IMR-90 (cell line): ENCODE measurements around the gene DMXL2. TPM values are rescaled to one million over a fixed set of nuclear protein-coding genes. Genes with fewer than 3 reads are reported as not detected.
A peak's percentile ranks its signal among the peaks of the same experiment; 100 is the strongest.

Experiments used
- ATAC-seq: fragments of 200-7000 bp; cut with Tn5 transposase; 2 replicates; pipeline ENCODE4 v1.9.1; 2020; ENCODE audit warnings: low read depth, mild to moderate bottlenecking, moderate library complexity
- BruUV-seq: library from RNA; stranded (reverse); fragments of 400-500 nt; replicated peaks from 2 replicates; lab custom pipeline; 2021; lab: Mats Ljungman, UMichigan
- CTCF ChIA-PET: fragments of 300-600 bp; formaldehyde crosslinking; extraction: SDS; loops from one replicate; lab custom pipeline; 2021; ENCODE audit warnings: antibody characterized with exemption; lab: Yijun Ruan, JAX
- POLR2A ChIA-PET: fragments of 300-600 bp; sonication (Branson Sonifier 250); formaldehyde crosslinking; loops from one replicate; lab custom pipeline; 2022; ENCODE audit warnings: antibody characterized with exemption; ENCODE audit not compliant: unreplicated experiment; lab: Charles Lee
- DNase-seq: peaks from one replicate; pipeline ENCODE4 v3.0.0; 2013
- H2AFZ ChIP-seq: replicated peaks from 2 replicates; pipeline ENCODE3; 2013; ENCODE audit warnings: low read length, mild to moderate bottlenecking; ENCODE audit not compliant: poor library complexity
- H2AK5ac ChIP-seq: 2 replicates; pipeline ENCODE4 v1.6.1; 2013; ENCODE audit warnings: low read depth, low read length, inconsistent platforms
- H2AK9ac ChIP-seq: replicated peaks from 2 replicates; pipeline ENCODE3; 2013; ENCODE audit warnings: mild to moderate bottlenecking, low read depth, low read length, moderate library complexity; ENCODE audit not compliant: poor library complexity
- H2BK120ac ChIP-seq: 2 replicates; pipeline ENCODE4 v1.6.1; 2013; ENCODE audit warnings: low read depth, low read length, inconsistent platforms
- H2BK15ac ChIP-seq: 3 replicates; pipeline ENCODE4 v1.6.1; 2013; ENCODE audit warnings: low read depth, low read length, inconsistent platforms
- H2BK20ac ChIP-seq: 2 replicates; pipeline ENCODE4 v1.6.1; 2013; ENCODE audit warnings: low read depth, mild to moderate bottlenecking, inconsistent platforms, low read length, moderate library complexity
- H2BK5ac ChIP-seq: 2 replicates; pipeline ENCODE4 v1.6.1; 2013; ENCODE audit warnings: mild to moderate bottlenecking, low read depth, low read length, inconsistent platforms; ENCODE audit not compliant: poor library complexity, severe bottlenecking
- H3K14ac ChIP-seq: replicated peaks from 2 replicates; pipeline ENCODE4 v1.6.1; 2013; ENCODE audit warnings: low read depth, low read length, inconsistent platforms
- H3K18ac ChIP-seq: 2 replicates; pipeline ENCODE4 v1.6.1; 2013; ENCODE audit warnings: low read depth, low read length, control low read depth
- H3K23ac ChIP-seq: 2 replicates; pipeline ENCODE4 v1.6.1; 2013; ENCODE audit warnings: low read depth, low read length, inconsistent platforms
- H3K27ac ChIP-seq: 2 replicates; pipeline ENCODE4 v1.5.1; 2013; ENCODE audit warnings: mild to moderate bottlenecking, control low read depth, low read length; ENCODE audit not compliant: insufficient read depth
- H3K27me3 ChIP-seq: 2 replicates; pipeline ENCODE4 v1.6.1; 2013; ENCODE audit warnings: low read length; ENCODE audit not compliant: control insufficient read depth, insufficient read depth
- H3K36me3 ChIP-seq: 2 replicates; pipeline ENCODE4 v1.6.1; 2013; ENCODE audit warnings: low read length, mixed read lengths; ENCODE audit not compliant: control insufficient read depth, insufficient read depth
- H3K4ac ChIP-seq: 2 replicates; pipeline ENCODE4 v1.6.1; 2013; ENCODE audit warnings: low read depth, low read length, inconsistent platforms
- H3K4me1 ChIP-seq: 2 replicates; pipeline ENCODE4 v1.6.1; 2013; ENCODE audit warnings: low read length, mixed read lengths; ENCODE audit not compliant: control insufficient read depth, insufficient read depth
- H3K4me2 ChIP-seq: 2 replicates; pipeline ENCODE4 v1.6.1; 2013; ENCODE audit warnings: low read depth, mild to moderate bottlenecking, control low read depth, low read length, moderate library complexity
- H3K4me3 ChIP-seq: 2 replicates; pipeline ENCODE4 v1.5.1; 2013; ENCODE audit warnings: low read depth, mild to moderate bottlenecking, control low read depth, low read length, moderate library complexity; ENCODE audit not compliant: insufficient read depth
- H3K56ac ChIP-seq: 2 replicates; pipeline ENCODE4 v1.6.1; 2013; ENCODE audit warnings: low read length, inconsistent platforms; ENCODE audit not compliant: insufficient read depth; ENCODE audit errors: extremely low read depth
- H3K79me1 ChIP-seq, 2 experiments: 2 replicates each; pipeline ENCODE4 v1.6.1; 2013; ENCODE audit warnings: low read length in 2 of 2, inconsistent platforms in 1 of 2, low read depth in 1 of 2
- H3K9ac ChIP-seq: 2 replicates; pipeline ENCODE4 v1.6.1; 2013; ENCODE audit warnings: low read depth, low read length, control low read depth
- H3K9me1 ChIP-seq: 2 replicates; pipeline ENCODE4 v1.6.1; 2013; ENCODE audit warnings: low read length, inconsistent platforms; ENCODE audit not compliant: insufficient read depth
- H3K9me3 ChIP-seq: 2 replicates; pipeline ENCODE4 v1.6.1; 2013; ENCODE audit warnings: low read length; ENCODE audit not compliant: control insufficient read depth, insufficient read depth
- H4K20me1 ChIP-seq: 2 replicates; pipeline ENCODE4 v1.6.1; 2013; ENCODE audit warnings: low read length, inconsistent platforms; ENCODE audit not compliant: insufficient read depth
- H4K5ac ChIP-seq: 2 replicates; pipeline ENCODE4 v1.6.1; 2013; ENCODE audit warnings: mild to moderate bottlenecking, low read depth, low read length, control low read depth
- H4K8ac ChIP-seq, 2 experiments: 2 replicates each; pipeline ENCODE4 v1.6.1; 2013; ENCODE audit warnings: low read depth in 2 of 2, low read length in 2 of 2, control low read depth in 1 of 2, inconsistent platforms in 1 of 2
- H4K91ac ChIP-seq: 2 replicates; pipeline ENCODE4 v1.6.1; 2013; ENCODE audit warnings: low read depth, low read length, inconsistent platforms; ENCODE audit not compliant: insufficient read depth
- MAFK ChIP-seq: IDR thresholded peaks from 2 replicates; pipeline ENCODE4 v1.6.1; 2012; ENCODE audit warnings: low read depth, low read length, improper control_type of control experiment
- WGBS, 2 experiments: methylation state at CpG; one replicate each; pipeline versions ENCODE4 v1.1.5 to v1.1.7; 2013; ENCODE audit warnings: missing lambda C conversion rate in 2 of 2; ENCODE audit not compliant: insufficient read length in 1 of 2; ENCODE audit errors: extremely low coverage in 2 of 2; 5-methylcytosine and 5-hydroxymethylcytosine counted together
- dilution Hi-C: fragments of 300-500 bp; cut with HindIII; formaldehyde crosslinking; loops from one replicate; pipeline ENCODE4 v1.14.3; 2018; ENCODE audit warnings: low sequenced_read_pairs; ENCODE audit not compliant: unreplicated experiment
- in situ Hi-C: fragments of 300-500 bp; cut with MboI; formaldehyde crosslinking; loops from 3 replicates; pipeline ENCODE4 v1.14.3; 2019; ENCODE audit warnings: low sequenced_read_pairs, inconsistent platforms, mixed read lengths
- intact Hi-C: fragments of 100-400 bp; cut with micrococcal nuclease; formaldehyde crosslinking; loops from 2 replicates; pipeline ENCODE4 v1.10.0; 2022
- polyA plus RNA-seq, 3 experiments: library from polyadenylated mRNA; depleted of rRNA; stranded (reverse); fragments of >200 nt; gene quantifications; 2 replicates each; pipeline ENCODE4 v1.2.3, GENCODE V29; 2012; ENCODE audit warnings: low replicate concordance in 1 of 3
- total RNA-seq: library from RNA; depleted of rRNA; stranded (reverse); fragments of >200 nt; gene quantifications from 2 replicates; pipeline ENCODE4 v1.2.3, GENCODE V29; 2012

DMXL2 gene
- total and polyA plus RNA-seq, 2 of the 4 experiments (the other 2 are of a cell fraction) = 9.7 to 21.9 TPM

DNA sequence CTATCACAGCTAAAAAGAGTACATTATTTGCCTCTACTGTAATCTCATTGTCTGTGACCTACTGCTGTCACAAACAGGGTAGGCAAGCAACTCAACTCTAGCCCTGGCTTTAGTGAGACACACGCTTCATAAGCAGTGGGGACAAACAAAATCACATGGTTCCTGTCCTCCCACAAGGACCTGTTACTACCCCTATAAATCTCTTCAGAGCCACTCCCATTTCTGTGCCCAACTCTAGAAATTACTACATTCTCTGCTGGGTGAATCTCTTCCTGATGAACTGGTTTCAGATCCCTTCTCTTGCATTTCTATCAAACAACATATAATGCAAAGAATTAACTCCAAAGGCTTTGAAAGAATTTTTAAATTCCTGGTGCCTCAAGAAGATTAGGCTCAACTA, 117.3 kb downstream of the DMXL2 start:
- Histone ChIP-seq H2BK15ac (no peak overlapping the region), H3K4me2 (no peak overlapping the region), H3K4me1 (no peaks in the 10 kb centered on the region), H2BK5ac (no peak overlapping the region), H3K23ac (no peak overlapping the region), H3K9me3 (no peaks in the 10 kb centered on the region), H3K27ac (no peak overlapping the region), H2BK20ac (no peak overlapping the region), H2AK5ac (no peak overlapping the region), H4K5ac (no peak overlapping the region), H2BK120ac (no peak overlapping the region), H2AFZ (no peak overlapping the region), H3K27me3 (no peaks in the 10 kb centered on the region), H4K91ac (no peak overlapping the region), H3K4me3 (no peak overlapping the region), H3K36me3 (no peaks in the 10 kb centered on the region), H3K14ac (0 out of 2 replicates have a peak overlapping the region, but pooled peaks have one; percentile 2), H3K9ac (no peak overlapping the region), H3K9me1 (no peaks in the 10 kb centered on the region), H3K18ac (no peak overlapping the region), H2AK9ac (no peak overlapping the region), H3K4ac (no peak overlapping the region), H4K8ac (no peak overlapping the region), H3K79me1 (no peaks in the 10 kb centered on the region), H3K56ac (no peak overlapping the region), H4K20me1 (no peaks in the 10 kb centered on the region)
- in situ Hi-C loops (no loop called here), intact Hi-C loops (no loop called here), dilution Hi-C loops (no loop called here)
- no TSS peak for BruUV-seq
- no peak for DNase-seq
- TF ChIP-seq MAFK = no peak
- POLR2A ChIA-PET = no interaction called here
- no peak for ATAC-seq
- CTCF ChIA-PET = no interaction called here
- WGBS, 2 experiments = 83% methylated on average over 1 of the region's 1 CpG; no CpG with 5 or more reads in 1 of the 2 experiments
